ENCODE data around the gene NRP2.

DNA sequence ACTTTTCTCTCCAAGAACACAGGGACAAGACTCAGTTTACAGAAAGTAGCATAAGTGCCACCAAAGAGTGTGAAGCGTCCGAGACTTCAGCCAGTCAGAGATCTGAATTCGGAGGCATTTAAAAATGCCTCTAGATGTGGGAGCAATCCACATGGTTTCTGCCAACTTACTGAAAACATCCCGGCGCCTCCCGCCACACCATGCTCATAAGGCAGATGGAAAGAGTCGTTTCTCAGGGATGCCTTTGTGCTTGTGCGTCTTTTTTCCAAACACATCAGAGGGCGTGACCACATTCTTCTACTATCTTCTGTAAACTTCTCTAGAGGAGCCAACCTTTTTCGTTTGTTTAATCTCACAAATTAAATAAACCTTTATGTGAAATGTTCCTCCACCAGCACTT is 88.7 kb downstream of the NRP2 start:
- TF ChIP-seq, protein P1, sequence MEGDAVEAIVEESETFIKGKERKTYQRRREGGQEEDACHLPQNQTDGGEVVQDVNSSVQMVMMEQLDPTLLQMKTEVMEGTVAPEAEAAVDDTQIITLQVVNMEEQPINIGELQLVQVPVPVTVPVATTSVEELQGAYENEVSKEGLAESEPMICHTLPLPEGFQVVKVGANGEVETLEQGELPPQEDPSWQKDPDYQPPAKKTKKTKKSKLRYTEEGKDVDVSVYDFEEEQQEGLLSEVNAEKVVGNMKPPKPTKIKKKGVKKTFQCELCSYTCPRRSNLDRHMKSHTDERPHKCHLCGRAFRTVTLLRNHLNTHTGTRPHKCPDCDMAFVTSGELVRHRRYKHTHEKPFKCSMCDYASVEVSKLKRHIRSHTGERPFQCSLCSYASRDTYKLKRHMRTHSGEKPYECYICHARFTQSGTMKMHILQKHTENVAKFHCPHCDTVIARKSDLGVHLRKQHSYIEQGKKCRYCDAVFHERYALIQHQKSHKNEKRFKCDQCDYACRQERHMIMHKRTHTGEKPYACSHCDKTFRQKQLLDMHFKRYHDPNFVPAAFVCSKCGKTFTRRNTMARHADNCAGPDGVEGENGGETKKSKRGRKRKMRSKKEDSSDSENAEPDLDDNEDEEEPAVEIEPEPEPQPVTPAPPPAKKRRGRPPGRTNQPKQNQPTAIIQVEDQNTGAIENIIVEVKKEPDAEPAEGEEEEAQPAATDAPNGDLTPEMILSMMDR (IDR thresholded peaks at IDR 0.05) = no peak
- no peak for TF ChIP-seq POLR2A (IDR thresholded peaks at IDR 0.05)

Data from Peyer's patch (tissue), 4 donors.